SJCRH30 (cell line): ENCODE data around the gene NRXN2. TPM values are rescaled to one million over a fixed set of nuclear protein-coding genes. Genes with fewer than 3 reads are reported as not detected.
"Not testable (repeated sequence)": the region's sequence is repeated elsewhere in the genome, so short reads cannot be mapped to it uniquely, and the experiment has no call there.

Experiments
- DNase-seq, 2 experiments: peaks; one replicate each; pipeline ENCODE4 v3.0.0-alpha.2; 2015 to 2020
- H3K27ac ChIP-seq: fragments of 250-450 bp; sonication (Bioruptor Pico); 2 replicates; pipeline ENCODE4 v1.5.1; 2020; ENCODE audit warnings: mild to moderate bottlenecking, moderate library complexity
- H3K27me3 ChIP-seq: fragments of 250-450 bp; sonication (Bioruptor Pico); 2 replicates; pipeline ENCODE4 v1.5.1; 2020; ENCODE audit warnings: mild to moderate bottlenecking, moderate library complexity
- H3K36me3 ChIP-seq: fragments of 250-450 bp; sonication (Bioruptor Pico); 2 replicates; pipeline ENCODE4 v1.5.1; 2020; ENCODE audit warnings: mild to moderate bottlenecking, moderate library complexity
- H3K4me1 ChIP-seq: fragments of 250-450 bp; sonication (Bioruptor Pico); 2 replicates; pipeline ENCODE4 v1.5.1; 2020; ENCODE audit warnings: mild to moderate bottlenecking, moderate library complexity
- H3K4me3 ChIP-seq: fragments of 250-450 bp; sonication (Bioruptor Pico); 2 replicates; pipeline ENCODE4 v1.5.1; 2020; ENCODE audit warnings: mild to moderate bottlenecking, moderate library complexity
- H3K9me3 ChIP-seq: fragments of 250-450 bp; sonication (Bioruptor Pico); replicated peaks from 2 replicates; pipeline ENCODE4 v1.5.1; 2020; ENCODE audit warnings: mild to moderate bottlenecking, moderate library complexity
- total RNA-seq: library from RNA; depleted of rRNA; stranded (reverse); fragments of >200 nt; shearing (Covaris generic); gene quantifications from 2 replicates; pipeline ENCODE4 v1.2.3, GENCODE V29; 2014

NRXN2 gene
- total RNA-seq, 1 experiment from 2014 or later: 0.08 TPM

DNA sequence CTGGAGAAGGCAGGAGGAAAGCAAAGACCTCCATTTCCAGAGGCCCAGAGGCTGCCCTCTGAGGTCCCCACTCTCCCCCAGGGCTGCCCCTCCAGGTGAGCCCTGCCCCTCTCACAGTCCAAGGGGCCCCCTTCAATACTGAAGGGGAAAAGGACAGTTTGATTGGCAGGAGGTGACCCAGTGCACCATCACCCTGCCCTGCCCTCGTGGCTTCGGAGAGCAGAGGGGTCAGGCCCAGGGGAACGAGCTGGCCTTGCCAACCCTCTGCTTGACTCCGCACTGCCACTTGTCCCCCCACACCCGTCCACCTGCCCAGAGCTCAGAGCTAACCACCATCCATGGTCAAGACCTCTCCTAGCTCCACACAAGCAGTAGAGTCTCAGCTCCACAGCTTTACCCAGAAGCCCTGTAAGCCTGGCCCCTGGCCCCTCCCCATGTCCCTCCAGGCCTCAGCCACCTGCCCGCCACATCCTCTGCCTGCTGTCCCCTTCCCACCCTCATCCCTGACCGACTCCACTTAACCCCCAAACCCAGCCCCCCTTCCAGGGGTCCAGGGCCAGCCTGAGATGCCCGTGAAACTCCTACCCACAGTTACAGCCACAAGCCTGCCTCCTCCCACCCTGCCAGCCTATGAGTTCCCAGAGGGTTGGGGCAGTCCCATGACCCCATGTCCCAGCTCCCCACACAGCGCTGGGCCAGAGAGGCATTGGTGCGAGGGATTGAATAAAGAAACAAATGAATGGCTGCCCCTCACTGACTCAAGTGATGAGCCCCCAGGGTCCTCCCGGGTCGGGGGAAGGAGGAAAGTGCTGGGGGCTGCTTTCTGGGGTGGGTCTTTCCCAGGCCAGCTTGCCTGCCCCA, 121.2 kb downstream of the NRXN2 start:
- no peak overlapping the region for H3K27ac ChIP-seq
- H3K27me3 ChIP-seq: peaks cover 5% of the 10 kb centered on the region; the same call in 1 of the 2 replicates
- H3K4me1 ChIP-seq: no peaks in the 10 kb centered on the region
- H3K4me3 ChIP-seq: no peak overlapping the region
- H3K9me3 ChIP-seq: no peaks in the 10 kb centered on the region
- H3K36me3 ChIP-seq: no peaks in the 10 kb centered on the region
- DNase-seq: no peak

DNA sequence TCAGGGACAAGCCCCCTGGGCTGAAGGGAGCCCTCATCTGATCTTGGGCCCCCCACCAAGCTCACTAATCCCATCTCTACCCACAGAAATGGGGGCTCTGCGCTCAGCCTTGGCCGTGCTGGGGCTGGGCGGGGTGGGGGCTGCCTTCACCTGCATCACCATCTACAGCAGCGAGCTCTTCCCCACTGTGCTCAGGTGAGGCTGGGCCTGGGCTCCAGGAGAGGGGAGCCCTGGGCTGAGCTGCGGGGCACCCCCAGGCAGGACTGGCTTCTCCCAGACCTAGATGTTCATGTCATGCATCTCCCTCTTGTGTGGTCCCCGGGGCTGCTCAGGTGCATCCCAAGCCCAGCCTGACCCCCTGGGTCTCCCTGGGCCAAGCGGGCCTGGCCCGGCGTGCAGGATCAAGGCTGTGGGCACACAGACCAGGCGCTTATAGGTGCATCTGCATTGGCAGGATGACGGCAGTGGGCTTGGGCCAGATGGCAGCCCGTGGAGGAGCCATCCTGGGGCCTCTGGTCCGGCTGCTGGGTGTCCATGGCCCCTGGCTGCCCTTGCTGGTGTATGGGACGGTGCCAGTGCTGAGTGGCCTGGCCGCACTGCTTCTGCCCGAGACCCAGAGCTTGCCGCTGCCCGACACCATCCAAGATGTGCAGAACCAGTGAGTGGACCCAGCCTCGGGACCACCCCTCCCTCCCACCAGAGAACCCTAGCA, 122.6 kb downstream of the NRXN2 start:
- H3K9me3 ChIP-seq: no peaks in the 10 kb centered on the region
- no peaks in the 10 kb centered on the region for H3K4me1 ChIP-seq
- no peak overlapping the region for H3K4me3 ChIP-seq
- DNase-seq: no peak
- peaks cover 5% of the 10 kb centered on the region; the same call in 1 of the 2 replicates for H3K27me3 ChIP-seq
- H3K27ac ChIP-seq: no peak overlapping the region
- H3K36me3 ChIP-seq: no peaks in the 10 kb centered on the region

DNA sequence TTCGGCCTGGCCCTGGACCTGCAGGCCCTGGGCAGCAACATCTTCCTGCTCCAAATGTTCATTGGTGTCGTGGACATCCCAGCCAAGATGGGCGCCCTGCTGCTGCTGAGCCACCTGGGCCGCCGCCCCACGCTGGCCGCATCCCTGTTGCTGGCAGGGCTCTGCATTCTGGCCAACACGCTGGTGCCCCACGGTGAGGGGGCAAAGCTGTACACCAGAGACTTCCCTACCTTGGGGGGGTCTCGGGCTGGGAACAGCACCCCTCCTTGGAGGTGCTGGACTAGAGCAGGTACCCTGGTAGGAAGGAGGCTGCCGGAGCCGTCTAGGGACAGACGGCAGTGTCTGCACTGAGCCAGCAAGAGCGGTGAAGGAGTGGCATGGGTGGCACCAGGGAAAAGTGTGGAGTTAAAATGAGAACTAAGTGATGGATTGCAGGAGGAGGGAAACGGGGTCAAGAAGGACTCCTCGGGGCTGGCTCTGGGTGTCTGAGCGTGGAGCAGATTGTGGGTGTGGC, 123.2 kb downstream of the NRXN2 start:
- Histone ChIP-seq H3K4me3 (no peak overlapping the region), H3K27me3 (peaks cover 5% of the 10 kb centered on the region; the same call in 1 of the 2 replicates), H3K4me1 (no peaks in the 10 kb centered on the region), H3K9me3 (no peaks in the 10 kb centered on the region), H3K36me3 (no peaks in the 10 kb centered on the region), H3K27ac (no peak overlapping the region)
- DNase-seq: no peak

DNA sequence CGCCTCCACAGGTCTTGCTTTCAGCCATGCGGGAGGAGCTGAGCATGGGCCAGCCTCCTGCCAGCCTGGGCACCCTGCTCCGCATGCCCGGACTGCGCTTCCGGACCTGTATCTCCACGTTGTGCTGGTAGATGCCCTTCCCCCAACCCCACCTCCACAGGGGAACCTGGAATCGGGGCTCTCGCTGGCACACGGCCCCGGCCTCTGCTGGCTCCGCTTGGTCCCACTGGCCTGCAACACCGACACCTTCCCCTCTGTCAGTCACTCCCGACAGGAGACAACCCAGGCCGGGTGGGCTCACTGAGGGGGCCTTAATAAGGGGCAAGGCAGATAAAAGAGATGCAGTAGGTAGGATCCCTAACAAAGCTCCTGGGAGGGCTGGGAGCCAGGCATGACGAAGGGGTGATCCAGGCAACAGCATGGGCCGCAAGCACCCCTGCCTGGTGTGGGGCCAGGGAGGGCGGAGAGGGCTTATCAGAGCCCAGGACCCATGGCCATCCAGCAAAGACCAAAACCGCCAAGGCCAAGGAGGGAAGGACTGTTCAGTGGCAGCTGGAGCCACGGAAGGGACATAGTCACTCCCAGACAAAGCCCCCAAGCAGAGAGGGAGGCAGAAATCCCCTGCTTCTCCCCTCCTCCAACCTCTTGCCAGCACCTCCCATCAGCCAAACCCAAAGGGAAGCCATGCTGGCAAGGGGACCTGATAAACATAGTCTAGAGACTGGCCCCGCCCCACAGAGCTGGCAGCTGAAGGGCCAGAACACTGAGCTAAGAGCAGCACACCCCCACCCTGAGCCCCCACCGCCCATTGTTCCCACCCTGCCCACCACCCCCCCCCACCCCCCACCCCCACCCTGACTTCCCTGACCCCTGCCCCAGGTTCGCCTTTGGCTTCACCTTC, 124.0 kb downstream of the NRXN2 start:
- H3K9me3 ChIP-seq: no peaks in the 10 kb centered on the region

DNA sequence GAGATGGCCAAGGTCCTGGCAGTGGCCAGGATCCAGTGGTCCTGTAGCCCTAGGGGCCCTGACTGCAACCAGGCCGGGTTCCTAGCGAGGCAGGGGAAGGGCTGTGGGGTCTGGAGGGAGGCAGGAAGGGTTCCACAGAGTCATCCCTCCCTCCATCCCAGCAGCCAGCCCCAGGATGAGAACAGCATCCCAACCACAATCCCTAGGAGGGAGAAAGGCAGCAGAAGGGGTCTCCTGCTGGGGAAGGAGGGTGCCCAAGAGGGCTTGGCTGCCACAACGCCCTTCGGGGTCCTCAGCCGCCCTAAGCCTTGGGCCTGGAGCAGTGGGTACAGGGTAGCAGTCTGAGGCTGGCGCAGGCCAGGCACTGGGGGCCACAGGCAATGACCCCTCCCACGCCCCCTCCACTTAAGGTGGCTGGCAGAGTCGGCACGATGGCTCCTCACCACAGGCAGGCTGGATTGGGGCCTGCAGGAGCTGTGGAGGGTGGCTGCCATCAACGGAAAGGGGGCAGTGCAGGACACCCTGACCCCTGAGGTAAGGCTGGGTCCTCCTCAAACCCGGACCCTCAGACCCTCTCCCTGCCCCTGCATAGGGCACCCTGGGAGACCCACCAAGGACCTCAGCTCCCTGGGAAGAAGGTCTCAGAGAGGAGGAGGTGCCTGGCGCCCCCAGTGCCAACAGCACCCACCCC, 124.7 kb downstream of the NRXN2 start:
- no peaks in the 10 kb centered on the region for H3K4me1 ChIP-seq
- H3K9me3 ChIP-seq: no peaks in the 10 kb centered on the region
- no peaks in the 10 kb centered on the region for H3K27me3 ChIP-seq
- H3K27ac ChIP-seq: no peak overlapping the region
- DNase-seq: no peak
- no peaks in the 10 kb centered on the region for H3K36me3 ChIP-seq
- H3K4me3 ChIP-seq: no peak overlapping the region

More for the DNA sequence above, 124.0 kb downstream of the NRXN2 start:
- H3K4me1 ChIP-seq: no peaks in the 10 kb centered on the region
- H3K27me3 ChIP-seq: peaks cover 2% of the 10 kb centered on the region; the same call in 1 of the 2 replicates
- no peak overlapping the region for H3K4me3 ChIP-seq
- no peak overlapping the region for H3K27ac ChIP-seq
- no peaks in the 10 kb centered on the region for H3K36me3 ChIP-seq
- no peak for DNase-seq

DNA sequence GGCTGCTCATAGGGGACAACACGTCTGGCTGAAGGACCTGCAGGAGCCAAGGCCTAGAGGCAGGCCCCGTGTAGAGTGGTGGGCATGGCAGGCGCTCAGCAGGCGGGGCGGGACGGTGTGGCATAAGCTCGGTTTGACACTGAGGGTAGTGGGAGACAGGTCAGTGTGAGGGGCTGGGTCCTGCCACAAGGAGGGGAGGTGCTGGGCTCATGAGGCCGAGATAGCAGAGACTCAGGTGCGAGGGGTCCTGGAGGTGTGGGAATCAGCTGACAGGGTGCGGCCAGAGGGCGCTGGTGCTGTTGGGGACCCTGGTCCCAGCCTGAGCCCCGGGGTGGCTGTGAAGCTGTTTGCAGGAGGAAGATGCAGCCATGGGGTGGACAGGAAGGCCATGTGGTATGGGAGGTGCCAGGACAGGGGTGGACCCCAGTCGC, 125.3 kb downstream of the NRXN2 start:
- no peaks in the 10 kb centered on the region for H3K36me3 ChIP-seq
- H3K9me3 ChIP-seq: no peaks in the 10 kb centered on the region
- no peaks in the 10 kb centered on the region for H3K4me1 ChIP-seq
- no peak for DNase-seq
- no peaks in the 10 kb centered on the region for H3K27me3 ChIP-seq
- no peak overlapping the region for H3K4me3 ChIP-seq
- H3K27ac ChIP-seq: no peak overlapping the region

DNA sequence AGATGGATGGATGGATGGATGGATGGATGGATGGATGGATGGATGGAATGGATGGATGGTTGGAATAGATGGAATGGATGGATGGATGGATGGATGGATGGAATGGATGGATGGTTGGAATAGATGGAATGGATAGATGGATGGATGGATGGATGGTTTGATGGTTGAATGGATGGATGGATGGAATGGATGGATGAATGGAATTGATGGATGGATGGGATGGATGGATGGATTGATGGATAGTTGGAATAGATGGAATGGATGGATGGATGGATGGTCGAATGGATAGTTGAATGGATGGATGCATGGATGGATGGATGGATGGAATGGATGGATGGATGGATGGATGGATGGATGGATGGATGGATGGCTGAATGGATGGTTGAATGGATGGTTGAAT, 127.1 kb downstream of the NRXN2 start:
- H3K27ac ChIP-seq, H3K4me1 ChIP-seq, H3K9me3 ChIP-seq, H3K27me3 ChIP-seq, H3K4me3 ChIP-seq, H3K36me3 ChIP-seq, DNase-seq: not testable (repeated sequence)

DNA sequence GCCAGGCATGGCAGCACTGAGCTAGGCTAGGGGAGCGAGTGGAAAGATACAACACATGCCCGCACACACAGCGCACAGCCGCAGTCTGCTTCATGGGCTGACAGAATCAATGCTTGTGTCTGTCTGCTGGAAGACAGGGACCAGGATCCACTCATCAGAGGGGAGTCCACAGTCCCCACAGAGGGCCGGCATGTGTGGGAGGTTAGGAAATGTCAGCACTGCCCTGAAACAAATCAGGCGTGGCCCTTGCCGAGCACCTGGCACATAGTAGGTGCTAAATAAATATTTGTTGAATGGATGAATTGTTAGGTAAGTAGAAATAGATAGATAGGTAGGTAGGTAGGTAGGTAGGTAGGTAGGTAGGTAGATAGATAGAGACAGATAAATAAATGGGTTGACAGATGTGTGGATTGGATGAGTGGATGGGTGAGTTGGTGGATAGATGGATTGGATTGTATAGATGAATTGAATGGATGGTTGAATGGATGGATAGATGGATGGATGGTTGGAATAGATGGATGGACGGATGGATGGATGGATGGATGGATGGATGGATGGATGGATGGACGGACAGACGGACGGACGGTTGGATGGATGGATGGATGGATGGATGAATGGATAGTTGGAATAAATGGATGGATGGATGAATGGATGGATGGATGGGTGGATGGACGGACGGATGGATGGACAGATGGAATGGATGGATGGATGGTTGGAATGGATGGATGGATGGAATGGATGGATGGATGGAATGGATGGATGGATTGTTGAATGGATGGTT, 128.6 kb downstream of the NRXN2 start:
- H3K4me1 ChIP-seq: no peaks in the 10 kb centered on the region
- no peak overlapping the region for H3K27ac ChIP-seq
- no peaks in the 10 kb centered on the region for H3K36me3 ChIP-seq
- H3K27me3 ChIP-seq: no peaks in the 10 kb centered on the region
- no peak for DNase-seq
- H3K4me3 ChIP-seq: no peak overlapping the region
- H3K9me3 ChIP-seq: no peaks in the 10 kb centered on the region

DNA sequence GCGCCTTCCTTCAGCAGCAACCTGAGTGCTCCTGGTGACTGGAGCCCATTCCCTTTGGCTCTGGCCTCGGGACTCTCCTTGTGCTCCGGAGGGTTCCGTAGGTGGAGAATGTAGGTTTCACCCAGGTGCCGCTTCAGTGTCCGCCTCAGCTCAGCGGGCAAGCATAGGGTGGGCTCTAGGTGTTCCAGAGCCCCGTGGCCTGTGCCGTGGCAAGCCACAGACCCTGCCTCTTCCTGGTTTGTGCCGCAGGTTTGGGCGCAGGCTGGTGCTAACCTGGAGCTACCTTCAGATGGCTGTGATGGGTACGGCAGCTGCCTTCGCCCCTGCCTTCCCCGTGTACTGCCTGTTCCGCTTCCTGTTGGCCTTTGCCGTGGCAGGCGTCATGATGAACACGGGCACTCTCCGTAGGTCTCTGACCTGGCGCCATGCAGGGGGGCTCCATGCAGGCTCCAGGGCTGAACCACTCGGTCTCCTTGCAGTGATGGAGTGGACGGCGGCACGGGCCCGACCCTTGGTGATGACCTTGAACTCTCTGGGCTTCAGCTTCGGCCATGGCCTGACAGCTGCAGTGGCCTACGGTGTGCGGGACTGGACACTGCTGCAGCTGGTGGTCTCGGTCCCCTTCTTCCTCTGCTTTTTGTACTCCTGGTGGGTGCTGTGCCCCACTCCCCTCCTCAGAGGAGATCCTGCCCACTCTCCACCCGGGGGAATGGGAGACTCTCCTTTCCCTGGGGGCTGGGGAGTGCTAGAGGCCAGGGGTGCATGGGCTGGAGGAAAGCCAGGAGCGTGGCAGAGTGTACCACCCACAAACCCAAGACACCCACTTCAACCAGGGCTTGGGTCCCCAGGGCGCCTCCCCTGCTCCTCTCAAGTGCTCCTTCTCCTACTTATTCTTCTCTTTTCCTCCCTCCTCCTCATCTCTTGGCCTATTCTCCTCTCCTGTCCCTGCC, 129.6 kb downstream of the NRXN2 start:
- Histone ChIP-seq H3K4me1 (no peaks in the 10 kb centered on the region), H3K9me3 (no peaks in the 10 kb centered on the region), H3K36me3 (no peaks in the 10 kb centered on the region), H3K27ac (no peak overlapping the region), H3K27me3 (no peaks in the 10 kb centered on the region), H3K4me3 (no peak overlapping the region)
- DNase-seq: no peak

DNA sequence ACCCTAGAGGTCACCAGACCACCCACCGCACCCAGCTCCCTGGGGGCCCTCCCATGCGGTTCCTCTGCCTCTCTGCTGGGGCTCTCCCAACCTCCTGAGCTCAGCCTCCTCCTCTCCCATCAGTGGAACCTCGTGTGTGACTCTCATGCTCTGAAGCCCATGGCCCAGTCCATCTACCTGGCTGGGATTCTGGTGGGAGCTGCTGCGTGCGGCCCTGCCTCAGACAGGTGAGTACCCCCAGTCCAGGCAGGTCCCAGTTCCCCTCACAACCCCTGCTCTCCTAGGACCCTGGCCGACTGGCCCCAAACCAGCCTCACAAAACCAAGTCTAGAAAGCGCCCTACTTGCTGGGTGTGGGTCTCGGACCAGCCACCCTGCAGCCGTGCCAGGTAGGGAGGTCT, 130.3 kb downstream of the NRXN2 start:
- Histone ChIP-seq H3K9me3 (no peaks in the 10 kb centered on the region), H3K4me3 (no peak overlapping the region), H3K27me3 (no peaks in the 10 kb centered on the region), H3K36me3 (no peaks in the 10 kb centered on the region), H3K4me1 (no peaks in the 10 kb centered on the region), H3K27ac (no peak overlapping the region)
- no peak for DNase-seq

DNA sequence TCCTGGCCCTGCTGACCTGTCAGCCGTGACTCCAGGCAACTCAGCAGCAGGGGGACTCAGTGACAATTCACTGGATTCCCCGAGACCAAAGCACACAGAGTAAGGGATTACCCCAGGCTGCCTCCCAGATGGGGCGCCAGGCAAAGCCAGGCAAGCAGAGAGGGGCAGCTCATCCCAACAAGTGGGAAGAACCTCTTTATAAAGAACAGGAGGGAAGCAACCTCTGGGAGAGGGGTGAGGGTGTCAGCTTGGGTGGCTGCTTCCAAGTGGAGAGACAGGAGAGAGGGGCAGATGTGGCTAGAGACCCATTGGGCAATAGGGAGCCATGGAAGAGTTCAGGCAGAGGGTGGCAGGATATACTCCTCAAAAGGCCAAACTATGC, 130.8 kb downstream of the NRXN2 start:
- Histone ChIP-seq H3K27ac (no peak overlapping the region), H3K36me3 (no peaks in the 10 kb centered on the region), H3K27me3 (no peaks in the 10 kb centered on the region), H3K4me1 (no peaks in the 10 kb centered on the region), H3K9me3 (no peaks in the 10 kb centered on the region), H3K4me3 (no peak overlapping the region)
- DNase-seq: no peak

DNA sequence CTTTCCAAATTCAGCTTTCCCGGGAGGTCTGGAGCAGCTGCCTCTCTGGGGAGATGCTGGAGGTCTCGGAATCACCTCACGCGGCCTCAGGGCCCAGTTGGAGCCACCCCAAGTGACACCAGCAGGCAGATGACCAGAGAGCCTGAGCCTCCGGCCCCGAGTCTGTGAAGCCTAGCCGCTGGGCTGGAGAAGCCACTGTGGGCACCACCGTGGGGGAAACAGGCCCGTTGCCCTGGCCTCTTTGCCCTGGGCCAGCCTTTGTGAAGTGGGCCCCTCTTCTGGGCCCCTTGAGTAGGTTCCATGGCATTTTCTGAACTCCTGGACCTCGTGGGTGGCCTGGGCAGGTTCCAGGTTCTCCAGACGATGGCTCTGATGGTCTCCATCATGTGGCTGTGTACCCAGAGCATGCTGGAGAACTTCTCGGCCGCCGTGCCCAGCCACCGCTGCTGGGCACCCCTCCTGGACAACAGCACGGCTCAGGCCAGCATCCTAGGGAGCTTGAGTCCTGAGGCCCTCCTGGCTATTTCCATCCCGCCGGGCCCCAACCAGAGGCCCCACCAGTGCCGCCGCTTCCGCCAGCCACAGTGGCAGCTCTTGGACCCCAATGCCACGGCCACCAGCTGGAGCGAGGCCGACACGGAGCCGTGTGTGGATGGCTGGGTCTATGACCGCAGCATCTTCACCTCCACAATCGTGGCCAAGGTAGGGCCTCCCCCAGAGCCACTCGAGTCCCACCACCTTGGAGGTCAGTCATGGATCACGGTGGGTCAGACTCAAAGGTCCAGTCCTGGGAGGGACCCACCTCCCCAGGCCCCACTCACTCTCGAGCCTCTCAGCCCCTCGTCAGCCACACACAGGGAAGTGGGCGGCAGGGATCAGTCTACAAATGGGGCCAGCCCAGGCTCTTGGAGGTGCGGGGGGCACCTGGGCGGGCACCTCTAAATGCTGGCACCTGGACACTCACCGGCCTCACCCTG, 131.5 kb downstream of the NRXN2 start:
- Histone ChIP-seq H3K9me3 (no peaks in the 10 kb centered on the region), H3K27me3 (no peaks in the 10 kb centered on the region), H3K4me3 (no peak overlapping the region), H3K27ac (no peak overlapping the region), H3K4me1 (no peaks in the 10 kb centered on the region), H3K36me3 (no peaks in the 10 kb centered on the region)
- no peak for DNase-seq
